Ishikawa (cell line): Measurements from ENCODE around the gene HINT2.

Experiments used
- CEBPB ChIP-seq: IDR thresholded peaks from 2 replicates; pipeline ENCODE4 v1.6.1; 2012
- CREB1 ChIP-seq: IDR thresholded peaks from 2 replicates; pipeline ENCODE4 v1.6.1; 2012; ENCODE audit warnings: low read depth
- EGR1 ChIP-seq: IDR thresholded peaks from 2 replicates; pipeline ENCODE4 v1.6.1; 2012
- EP300 ChIP-seq: IDR thresholded peaks from 2 replicates; pipeline ENCODE4 v1.6.1; 2012; ENCODE audit warnings: borderline replicate concordance
- FOXM1 ChIP-seq: IDR thresholded peaks from 2 replicates; pipeline ENCODE4 v1.6.1; 2012; ENCODE audit warnings: low read depth, borderline replicate concordance
- NFIC ChIP-seq: IDR thresholded peaks from 2 replicates; pipeline ENCODE4 v1.6.1; 2012
- RAD21 ChIP-seq: IDR thresholded peaks from 2 replicates; pipeline ENCODE4 v1.6.1; 2012; ENCODE audit warnings: low read depth
- REST ChIP-seq: IDR thresholded peaks from 2 replicates; pipeline ENCODE4 v1.6.1; 2012; ENCODE audit warnings: low read depth, mild to moderate bottlenecking
- TAF1 ChIP-seq: IDR thresholded peaks from 2 replicates; pipeline ENCODE4 v1.6.1; 2012; ENCODE audit warnings: low read depth, mild to moderate bottlenecking
- TCF12 ChIP-seq: IDR thresholded peaks from 2 replicates; pipeline ENCODE4 v1.6.1; 2012; ENCODE audit warnings: low read depth
- TEAD4 ChIP-seq: IDR thresholded peaks from 2 replicates; pipeline ENCODE4 v1.6.1; 2012
- YY1 ChIP-seq: IDR thresholded peaks from 2 replicates; pipeline ENCODE4 v1.6.1; 2012; ENCODE audit warnings: low read depth
- ZBTB7A ChIP-seq: IDR thresholded peaks from 2 replicates; pipeline ENCODE4 v1.6.1; 2012; ENCODE audit warnings: low read depth
- TF ChIP-seq, protein P1 (sequence below): IDR thresholded peaks from 2 replicates; pipeline ENCODE4 v1.6.1; 2012
- TF ChIP-seq, protein P2 (sequence below): IDR thresholded peaks from 2 replicates; pipeline ENCODE4 v1.6.1; 2012

HINT2 gene

DNA sequence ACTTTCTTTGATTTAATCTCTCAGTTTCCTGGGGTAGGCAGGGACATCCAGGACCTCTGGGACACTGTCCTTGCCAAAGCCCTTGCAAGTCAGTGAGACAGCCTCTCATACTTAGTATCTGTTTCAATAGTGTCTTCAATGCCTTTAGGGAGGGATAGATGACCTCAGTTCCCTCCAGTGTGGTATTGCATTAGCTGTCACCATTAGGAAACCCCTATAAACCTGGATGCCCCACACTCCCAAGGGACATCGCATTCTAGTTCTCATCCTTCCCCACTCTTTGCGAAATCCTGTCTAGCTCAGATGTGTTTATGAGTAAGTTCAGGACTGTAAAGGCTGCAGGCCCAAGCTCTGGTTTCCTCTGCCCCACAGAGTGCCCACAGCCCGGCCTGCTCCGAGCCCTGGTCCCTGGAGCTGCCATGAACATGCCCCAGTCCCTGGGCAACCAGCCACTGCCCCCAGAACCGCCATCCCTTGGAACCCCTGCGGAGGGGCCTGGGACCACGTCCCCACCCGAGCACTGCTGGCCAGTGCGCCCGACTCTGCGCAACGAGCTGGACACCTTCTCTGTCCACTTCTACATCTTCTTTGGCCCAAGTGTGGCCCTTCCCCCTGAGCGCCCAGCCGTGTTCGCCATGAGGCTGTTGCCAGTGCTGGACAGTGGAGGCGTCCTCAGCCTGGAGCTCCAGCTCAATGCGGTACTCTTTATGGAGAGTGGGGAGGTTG, 27.3 kb upstream of the HINT2 start:
- TF ChIP-seq REST: no peak

GRCh38 chr9:35841645-35841900, 26.7 kb upstream of the HINT2 start:
- no peak for TF ChIP-seq FOXM1
- no peak for TF ChIP-seq CEBPB
- TF ChIP-seq YY1: no peak
- no peak for TF ChIP-seq ZBTB7A

DNA sequence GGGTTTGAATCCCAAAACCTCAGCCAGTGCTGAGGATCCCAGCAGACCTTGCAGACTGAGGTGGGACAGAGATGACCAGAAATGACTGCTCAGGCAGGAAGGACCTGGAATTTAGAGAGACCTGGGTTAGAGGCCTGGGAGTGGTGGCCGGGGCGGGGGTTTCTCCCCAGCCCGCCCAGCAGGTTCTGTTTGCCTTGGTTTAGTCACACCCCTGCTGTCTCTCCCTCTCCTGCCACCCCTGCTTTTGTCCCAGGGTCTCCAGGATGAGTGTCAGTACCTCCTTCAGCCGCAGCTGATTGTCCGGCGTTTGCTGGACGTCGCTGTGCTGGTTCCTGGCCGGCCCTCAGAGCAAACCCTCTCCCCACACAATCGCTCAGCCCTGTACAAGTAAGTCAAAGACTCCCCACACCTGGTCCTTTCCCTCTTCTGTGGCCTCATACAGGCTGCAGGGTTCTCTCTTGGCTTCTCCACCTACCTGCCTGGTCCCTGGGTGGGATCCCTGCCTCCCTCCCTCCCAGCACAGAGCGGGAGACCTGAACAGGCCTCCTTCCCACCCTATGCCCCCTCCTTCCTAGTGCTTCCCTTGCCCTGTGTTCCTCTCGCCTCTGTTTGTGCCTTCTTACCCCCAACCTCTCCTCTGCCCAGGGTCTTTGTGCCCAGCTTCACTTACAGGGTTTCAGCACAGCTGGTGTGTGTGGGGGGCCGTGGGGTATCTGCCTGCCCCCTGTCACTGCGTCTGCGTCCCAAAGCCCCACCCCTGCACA, 26.2 kb upstream of the HINT2 start:
- TF ChIP-seq EP300 (no peak), TEAD4 (no peak), RAD21 (no peak), EGR1 (no peak), NFIC (no peak), TAF1 (no peak), FOXM1 (no peak), TCF12 (no peak), YY1 (no peak), ZBTB7A (no peak), CREB1 (no peak), CEBPB (no peak), REST (no peak)
- TF ChIP-seq, protein P1, sequence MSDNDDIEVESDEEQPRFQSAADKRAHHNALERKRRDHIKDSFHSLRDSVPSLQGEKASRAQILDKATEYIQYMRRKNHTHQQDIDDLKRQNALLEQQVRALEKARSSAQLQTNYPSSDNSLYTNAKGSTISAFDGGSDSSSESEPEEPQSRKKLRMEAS: no peak
- TF ChIP-seq, protein P2, sequence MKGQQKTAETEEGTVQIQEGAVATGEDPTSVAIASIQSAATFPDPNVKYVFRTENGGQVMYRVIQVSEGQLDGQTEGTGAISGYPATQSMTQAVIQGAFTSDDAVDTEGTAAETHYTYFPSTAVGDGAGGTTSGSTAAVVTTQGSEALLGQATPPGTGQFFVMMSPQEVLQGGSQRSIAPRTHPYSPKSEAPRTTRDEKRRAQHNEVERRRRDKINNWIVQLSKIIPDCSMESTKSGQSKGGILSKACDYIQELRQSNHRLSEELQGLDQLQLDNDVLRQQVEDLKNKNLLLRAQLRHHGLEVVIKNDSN: no peak

GRCh38 chr9:35839926-35840325, 25.1 kb upstream of the HINT2 start:
- TF ChIP-seq, protein P1: no peak
- no peak for TF ChIP-seq EGR1
- no peak for TF ChIP-seq TAF1
- TF ChIP-seq REST: no peak
- no peak for TF ChIP-seq NFIC
- no peak for TF ChIP-seq TCF12
- TF ChIP-seq EP300: no peak
- no peak for TF ChIP-seq CEBPB
- no peak for TF ChIP-seq FOXM1
- no peak for TF ChIP-seq TEAD4
- no peak for TF ChIP-seq CREB1
- TF ChIP-seq, protein P2: no peak
- no peak for TF ChIP-seq ZBTB7A
- TF ChIP-seq YY1: no peak
- no peak for TF ChIP-seq RAD21

DNA sequence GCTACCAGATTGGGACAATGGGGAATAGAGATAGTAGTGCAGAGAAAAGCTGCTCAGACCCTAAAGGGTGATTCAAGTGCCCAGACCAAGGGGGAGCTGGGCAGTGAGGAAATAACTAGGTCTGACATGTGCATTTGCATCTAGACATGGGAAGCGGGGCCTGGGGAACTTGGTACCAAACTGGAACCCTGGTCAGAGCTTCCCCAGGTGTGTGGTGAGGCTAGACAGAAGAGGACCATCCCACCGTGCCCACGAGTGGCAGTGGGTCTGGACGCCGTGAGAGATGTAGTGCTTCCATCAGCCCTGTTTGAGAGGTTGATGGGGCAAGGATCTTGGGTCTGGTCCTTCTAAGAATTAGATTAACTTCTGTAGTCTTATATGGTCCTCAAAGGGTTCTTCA, 21.8 kb upstream of the HINT2 start:
- no peak for TF ChIP-seq EP300
- TF ChIP-seq, protein P2: no peak
- TF ChIP-seq RAD21: no peak
- TF ChIP-seq REST: no peak
- no peak for TF ChIP-seq NFIC
